GM12878 (cell line): ENCODE measurements around the gene CLEC4G. TPM values are rescaled to one million over a fixed set of nuclear protein-coding genes. Genes with fewer than 3 reads are reported as not detected.

Experiments
- ATAC-seq: fragments of 200-7000 bp; cut with Tn5 transposase; 3 replicates; pipeline ENCODE4 v1.9.1; 2020; ENCODE audit warnings: mild to moderate bottlenecking, moderate library complexity
- BruUV-seq: library from RNA; stranded (reverse); fragments of 400-500 nt; replicated peaks from 2 replicates; lab custom pipeline; 2021; lab: Mats Ljungman, UMichigan
- CTCF ChIA-PET: fragments of 300-600 bp; sonication (Branson Sonifier 250); formaldehyde crosslinking; extraction: SDS; loops from one replicate; lab custom pipeline; 2021; ENCODE audit warnings: inconsistent platforms; lab: Yijun Ruan, JAX
- POLR2A ChIA-PET: fragments of 350-600 bp; formaldehyde crosslinking; extraction: SDS; loops from one replicate; lab custom pipeline; 2021; ENCODE audit warnings: inconsistent platforms; lab: Charles Lee
- RAD21 ChIA-PET: fragments of 300-600 bp; sonication (Branson Sonifier 250); formaldehyde crosslinking; loops from one replicate; lab custom pipeline; 2023; ENCODE audit warnings: antibody characterized with exemption; ENCODE audit not compliant: unreplicated experiment; lab: Charles Lee
- SMC1A ChIA-PET: fragments of 300-600 bp; sonication (Branson Sonifier 250); formaldehyde crosslinking; loops from one replicate; lab custom pipeline; 2023; ENCODE audit not compliant: unreplicated experiment, uncharacterized antibody; lab: Charles Lee
- DNase-seq: peaks from one replicate; pipeline ENCODE4 v3.0.0-alpha.2; 2011; ENCODE audit warnings: low read depth, low spot score
- FAIRE-seq: peaks from 3 replicates; lab custom pipeline; 2011; peaks lifted over from hg19 to GRCh38; lab: Jason Lieb, UNC
- H2AFZ ChIP-seq: 2 replicates; pipeline ENCODE4 v1.6.0; 2011; ENCODE audit warnings: low read depth, low read length, control low read depth; ENCODE audit not compliant: control insufficient read depth
- H3K27ac ChIP-seq: 2 replicates; pipeline ENCODE4 v1.5.1; 2011; ENCODE audit warnings: control low read depth; ENCODE audit not compliant: control insufficient read depth, insufficient read depth
- H3K27me3 ChIP-seq, 2 experiments: replicated peaks in 1 of 2; 2 replicates each; pipeline versions ENCODE4 v1.6.0 to v1.6.1; 2011; ENCODE audit warnings: low read length in 1 of 2; ENCODE audit not compliant: control insufficient read depth in 2 of 2, insufficient read depth in 2 of 2
- H3K36me3 ChIP-seq, 2 experiments: 2 replicates each; pipeline ENCODE4 v1.5.1; 2011; ENCODE audit warnings: low read length in 1 of 2; ENCODE audit not compliant: control insufficient read depth in 2 of 2, insufficient read depth in 2 of 2
- H3K4me1 ChIP-seq: 2 replicates; pipeline ENCODE4 v1.6.1; 2011; ENCODE audit warnings: mild to moderate bottlenecking, low read length, moderate library complexity, mixed read lengths; ENCODE audit not compliant: control insufficient read depth, insufficient read depth
- H3K4me2 ChIP-seq: 2 replicates; pipeline ENCODE4 v1.6.0; 2011; ENCODE audit warnings: control low read depth; ENCODE audit not compliant: control insufficient read depth, insufficient read depth
- H3K4me3 ChIP-seq: fragments of 200-600 bp; sonication (generic); 2 replicates; pipeline ENCODE4 v1.5.1; 2016
- H3K79me2 ChIP-seq: 2 replicates; pipeline ENCODE4 v1.6.0; 2011; ENCODE audit warnings: low read length; ENCODE audit not compliant: control insufficient read depth, insufficient read depth
- H3K9ac ChIP-seq: 2 replicates; pipeline ENCODE4 v1.8.0; 2011; ENCODE audit warnings: low read length, control low read depth, mixed read lengths; ENCODE audit not compliant: control insufficient read depth, insufficient read depth
- H3K9me3 ChIP-seq: replicated peaks from 3 replicates; pipeline ENCODE4 v1.5.1; 2011; ENCODE audit warnings: mild to moderate bottlenecking, low read length; ENCODE audit not compliant: control insufficient read depth, insufficient read depth
- H4K20me1 ChIP-seq: 2 replicates; pipeline ENCODE4 v1.6.0; 2011; ENCODE audit not compliant: control insufficient read depth, insufficient read depth
- CHD2 ChIP-seq: IDR thresholded peaks from 2 replicates; pipeline ENCODE4 v1.6.1; 2011; ENCODE audit warnings: low read depth, low read length, improper control_type of control experiment, borderline replicate concordance
- CHD4 ChIP-seq: fragments of 200-600 bp; sonication (generic); IDR thresholded peaks from 2 replicates; pipeline ENCODE4 v1.6.1; 2016; ENCODE audit warnings: mild to moderate bottlenecking
- CREM ChIP-seq: IDR thresholded peaks from 2 replicates; pipeline ENCODE4 v1.6.1; 2014; ENCODE audit warnings: antibody characterized with exemption, low read depth
- DPF2 ChIP-seq: fragments of 450-650 bp; IDR thresholded peaks from 2 replicates; pipeline ENCODE4 v1.6.1; 2017; ENCODE audit warnings: mild to moderate bottlenecking
- ESRRA ChIP-seq: IDR thresholded peaks from 2 replicates; pipeline ENCODE4 v1.6.1; 2012; ENCODE audit warnings: mild to moderate bottlenecking, low read length, improper control_type of control experiment
- MTA2 ChIP-seq: fragments of 450-650 bp; IDR thresholded peaks from 2 replicates; pipeline ENCODE4 v1.6.1; 2016; ENCODE audit warnings: low read depth, mild to moderate bottlenecking, moderate library complexity
- RAD51 ChIP-seq: fragments of 450-650 bp; IDR thresholded peaks from 2 replicates; pipeline ENCODE4 v1.6.1; 2016; ENCODE audit warnings: moderate library complexity, mild to moderate bottlenecking, inconsistent platforms
- SREBF1 ChIP-seq: IDR thresholded peaks from 2 replicates; pipeline ENCODE4 v1.6.1; 2012; ENCODE audit warnings: mild to moderate bottlenecking, low read length
- SUZ12 ChIP-seq: fragments of 200-600 bp; sonication (generic); IDR thresholded peaks from one replicate; pipeline ENCODE4 v1.6.1; 2018; ENCODE audit warnings: antibody characterized with exemption, mild to moderate bottlenecking; ENCODE audit not compliant: unreplicated experiment
- TAF1 ChIP-seq: IDR thresholded peaks from 2 replicates; pipeline ENCODE4 v1.6.1; 2011; ENCODE audit warnings: mild to moderate bottlenecking, low read depth, low read length, borderline replicate concordance
- TBL1XR1 ChIP-seq: IDR thresholded peaks from 2 replicates; pipeline ENCODE4 v1.6.1; 2012; ENCODE audit warnings: low read depth, low read length, improper control_type of control experiment
- YBX1 ChIP-seq: fragments of 450-650 bp; IDR thresholded peaks from 2 replicates; pipeline ENCODE4 v1.6.1; 2016; ENCODE audit warnings: antibody characterized with exemption
- ZZZ3 ChIP-seq: IDR thresholded peaks from 2 replicates; pipeline ENCODE4 v1.6.1; 2011; ENCODE audit warnings: low read depth; ENCODE audit not compliant: control insufficient read depth, insufficient read length
- WGBS: methylation state at CpG from one replicate; pipeline ENCODE4 v1.1.6; 2016; ENCODE audit warnings: low lambda C conversion rate; ENCODE audit not compliant: insufficient replicate concordance, insufficient coverage; ENCODE audit errors: missing lambda C conversion rate; 5-methylcytosine and 5-hydroxymethylcytosine counted together
- in situ Hi-C: fragments of 300-500 bp; cut with MboI; formaldehyde crosslinking; loops from 9 replicates; pipeline ENCODE4 v1.14.3; 2018; ENCODE audit warnings: mixed read lengths
- intact Hi-C: fragments of 100-400 bp; cut with micrococcal nuclease; formaldehyde crosslinking; loops from one replicate; pipeline ENCODE4 v1.14.2; 2022; ENCODE audit not compliant: unreplicated experiment
- polyA plus RNA-seq, 11 experiments: library from polyadenylated mRNA; depleted of rRNA in 4 of 11; unstranded in 6 of 11; stranded (reverse) in 5 of 11; fragments of >200 nt; fragmentation: Nextera tagmentation in 4 of 11; fragmentation: Illumina TruSeq in 1 of 11; extraction: Ambion mirVana in 4 of 11; extraction: Trizol in 1 of 11; gene quantifications; 1 replicate in 1 of 11; 2 replicates in 10 of 11; pipeline versions ENCODE4 v1.2.1 to v1.2.3, GENCODE V29; 2011 to 2016; ENCODE audit warnings: inconsistent platforms in 2 of 11, missing spikeins in 2 of 11, low read depth in 1 of 11
- total RNA-seq, 4 experiments: library from RNA; depleted of rRNA in 3 of 4; stranded (reverse); fragments of >200 nt in 3 of 4; fragmentation: Illumina TruSeq in 1 of 4; extraction: Trizol in 1 of 4; gene quantifications; 2 replicates each; pipeline versions ENCODE4 v1.2.1 to v1.2.3, GENCODE V29; 2013 to 2021

Gene CLEC4G
- total and polyA plus RNA-seq, 10 of the 15 experiments (the other 5 are each of a cell fraction or from before 2014, with no cell fraction given), result 0.04 TPM; not detected in 9

GRCh38 chr19:7720351-7720750, 11.6 kb downstream of the CLEC4G start:
- Histone ChIP-seq H3K27me3 (no peaks in the 10 kb centered on the region), H3K36me3 (no peaks in the 10 kb centered on the region), H3K27ac (no peak overlapping the region), H2AFZ (no peak overlapping the region), H3K9ac (no peak overlapping the region), H3K4me2 (no peak overlapping the region), H3K4me1 (peaks cover 16% of the 10 kb centered on the region), H3K79me2 (no peaks in the 10 kb centered on the region), H3K4me3 (no peak overlapping the region), H3K9me3 (peaks cover 6% of the 10 kb centered on the region; the same call in 2 of the 3 replicates), H4K20me1 (no peaks in the 10 kb centered on the region)
- ChIA-PET RAD21 (no interaction called here), POLR2A (interaction anchor here (0.7 to 1.1 kb wide), 2 partner anchors 10 to 23 kb away, joined by 3 to 5 read pairs; no protein-coding TSS in a partner anchor), SMC1A (interaction anchor here (0.6 kb wide), 1 partner anchor 23 kb away, joined by 3 read pairs; no protein-coding TSS in a partner anchor), CTCF (interaction anchor here (0.6 to 1.7 kb wide), 2 partner anchors 16 to 152 kb away, joined by 3 to 4 read pairs; no protein-coding TSS in a partner anchor)
- FAIRE-seq, result no peak
- no peak for DNase-seq
- in situ Hi-C loops, result no loop called here
- BruUV-seq, result no TSS peak
- no peak for TF ChIP-seq DPF2
- no peak for TF ChIP-seq ESRRA
- TF ChIP-seq RAD51, result no peak
- no peak for TF ChIP-seq CHD2
- no peak for TF ChIP-seq TBL1XR1
- no peak for TF ChIP-seq SREBF1
- no peak for TF ChIP-seq CHD4
- TF ChIP-seq MTA2, result no peak
- no peak for TF ChIP-seq CREM
- TF ChIP-seq TAF1, result no peak
- no peak for TF ChIP-seq YBX1
- no peak for TF ChIP-seq SUZ12
- no peak for TF ChIP-seq ZZZ3
- ATAC-seq, result no peak
- intact Hi-C loops, result no loop called here
- 96% methylated on average over 6 of the region's 6 CpGs for WGBS
